GM12864 (cell line): Measurements from ENCODE around the gene MAN1C1.

Experiments
- DNase-seq: peaks from one replicate; pipeline ENCODE4 v3.0.0-alpha.2; 2011; ENCODE audit warnings: low read depth
- H3K4me3 ChIP-seq: 2 replicates; pipeline ENCODE4 v1.5.1; 2011; ENCODE audit warnings: mild to moderate bottlenecking, low read depth, low read length, control low read depth
- CTCF ChIP-seq: IDR thresholded peaks from 2 replicates; pipeline ENCODE4 v1.5.1; 2011; ENCODE audit warnings: low read depth, mild to moderate bottlenecking, moderate library complexity, low read length, control low read depth, inconsistent platforms; ENCODE audit errors: missing control alignments

The MAN1C1 gene

GRCh38 chr1:25704267-25704691, 87.7 kb downstream of the MAN1C1 start:
- no peak overlapping the region for H3K4me3 ChIP-seq
- DNase-seq, result no peak
- no peak for TF ChIP-seq CTCF

- no peak for DNase-seq
- no peak overlapping the region for H3K4me3 ChIP-seq
- no peak for TF ChIP-seq CTCF
These were observed 89.1 kb downstream of the MAN1C1 start for GRCh38 chr1:25705699-25706098.

GRCh38 chr1:25706146-25707089, 89.8 kb downstream of the MAN1C1 start:
- no peak for TF ChIP-seq CTCF
- no peak for DNase-seq
- no peak overlapping the region for H3K4me3 ChIP-seq

- H3K4me3 ChIP-seq, result no peak overlapping the region
- no peak for DNase-seq
- no peak for TF ChIP-seq CTCF
These were observed 90.9 kb downstream of the MAN1C1 start for GRCh38 chr1:25707280-25708016.

GRCh38 chr1:25710583-25711347, 94.2 kb downstream of the MAN1C1 start:
- no peak for TF ChIP-seq CTCF
- H3K4me3 ChIP-seq, result no peak overlapping the region
- DNase-seq, result no peak

GRCh38 chr1:25711555-25712298, 95.1 kb downstream of the MAN1C1 start:
- no peak for DNase-seq

More at GRCh38 chr1:25711555-25712298, 95.1 kb downstream of the MAN1C1 start:
- no peak for TF ChIP-seq CTCF
- H3K4me3 ChIP-seq, result no peak overlapping the region
